ENCODE data around the gene HIVEP1. TPM values are rescaled to one million over a fixed set of nuclear protein-coding genes. Genes with fewer than 3 reads are reported as not detected.

The HIVEP1 gene
- total RNA-seq, 1 donor from 2014 or later: 21.5 TPM

DNA sequence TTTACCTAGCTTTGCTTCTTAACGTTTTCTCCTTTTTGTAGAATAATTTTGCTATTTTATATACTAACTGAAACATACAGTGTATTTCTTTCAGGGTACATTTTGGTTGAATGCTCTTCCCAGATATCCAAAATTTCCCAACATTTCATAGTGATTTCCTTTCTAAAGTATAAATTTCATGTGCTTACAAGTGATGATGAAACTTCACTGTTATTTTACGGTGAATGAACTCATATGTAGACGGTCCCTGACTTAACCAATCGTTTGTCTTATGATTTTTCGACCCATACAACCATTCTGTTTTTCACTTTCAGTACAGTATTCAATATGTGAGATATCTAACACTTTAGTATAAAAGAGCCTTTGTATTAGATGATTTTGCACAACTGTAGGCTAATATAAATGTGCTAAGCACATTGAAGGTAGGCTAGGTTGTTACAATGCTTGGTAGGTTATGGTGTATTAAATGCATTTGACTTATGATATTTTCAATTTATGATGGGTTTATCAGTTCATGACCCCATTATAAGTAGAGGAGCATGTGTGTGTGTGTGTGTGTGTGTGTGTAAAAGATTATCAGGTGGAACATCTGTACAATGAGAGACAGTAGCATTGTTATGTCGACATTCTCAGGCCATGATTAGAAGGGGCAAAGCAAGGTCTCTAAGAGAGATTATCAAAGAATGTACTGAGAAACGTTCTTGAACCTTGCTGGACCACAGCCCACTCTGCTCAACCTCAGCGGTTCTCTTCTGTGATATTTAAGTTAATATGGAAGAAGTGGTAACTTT lies 20.9 kb downstream of the HIVEP1 start:
- Mint-ChIP-seq H3K4me3 (no peak overlapping the region), H3K27me3 (ENCODE audit: low read depth) (no peaks in the 10 kb centered on the region), H3K9me3 (peaks cover 4% of the 10 kb centered on the region), H3K27ac (ENCODE audit: unreplicated experiment) (no peak overlapping the region), H3K36me3 (ENCODE audit: low read depth) (peaks cover 32% of the 10 kb centered on the region), H3K4me1 (peaks cover 21% of the 10 kb centered on the region)
- DNase-seq (ENCODE audit: low read depth, low spot score): no peak
- TF ChIP-seq, protein P1, sequence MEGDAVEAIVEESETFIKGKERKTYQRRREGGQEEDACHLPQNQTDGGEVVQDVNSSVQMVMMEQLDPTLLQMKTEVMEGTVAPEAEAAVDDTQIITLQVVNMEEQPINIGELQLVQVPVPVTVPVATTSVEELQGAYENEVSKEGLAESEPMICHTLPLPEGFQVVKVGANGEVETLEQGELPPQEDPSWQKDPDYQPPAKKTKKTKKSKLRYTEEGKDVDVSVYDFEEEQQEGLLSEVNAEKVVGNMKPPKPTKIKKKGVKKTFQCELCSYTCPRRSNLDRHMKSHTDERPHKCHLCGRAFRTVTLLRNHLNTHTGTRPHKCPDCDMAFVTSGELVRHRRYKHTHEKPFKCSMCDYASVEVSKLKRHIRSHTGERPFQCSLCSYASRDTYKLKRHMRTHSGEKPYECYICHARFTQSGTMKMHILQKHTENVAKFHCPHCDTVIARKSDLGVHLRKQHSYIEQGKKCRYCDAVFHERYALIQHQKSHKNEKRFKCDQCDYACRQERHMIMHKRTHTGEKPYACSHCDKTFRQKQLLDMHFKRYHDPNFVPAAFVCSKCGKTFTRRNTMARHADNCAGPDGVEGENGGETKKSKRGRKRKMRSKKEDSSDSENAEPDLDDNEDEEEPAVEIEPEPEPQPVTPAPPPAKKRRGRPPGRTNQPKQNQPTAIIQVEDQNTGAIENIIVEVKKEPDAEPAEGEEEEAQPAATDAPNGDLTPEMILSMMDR (conservative IDR thresholded peaks at IDR 0.05): no peak

DNA sequence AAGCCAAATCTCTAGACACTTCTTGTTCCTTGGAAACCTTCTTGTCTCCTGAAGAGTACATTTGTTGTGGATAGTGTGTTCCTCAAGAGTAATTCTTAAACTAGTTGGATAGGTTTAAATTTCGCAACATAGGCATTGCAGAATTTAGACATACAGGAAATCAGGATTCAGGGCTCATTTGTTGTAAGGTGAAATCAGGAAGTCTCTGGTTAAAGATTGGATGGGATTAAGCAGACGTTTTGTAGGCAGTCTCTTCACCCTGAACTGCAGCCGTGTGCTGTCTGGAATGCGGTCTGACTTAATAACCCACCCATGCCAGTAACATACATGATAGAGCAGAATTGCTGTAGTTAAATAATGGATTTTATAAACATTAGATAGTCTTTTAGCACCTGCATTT lies 21.7 kb downstream of the HIVEP1 start:
- Mint-ChIP-seq H3K27ac (ENCODE audit: unreplicated experiment) (no peak overlapping the region), H3K27me3 (ENCODE audit: low read depth) (no peaks in the 10 kb centered on the region), H3K4me3 (no peak overlapping the region), H3K9me3 (peaks cover 4% of the 10 kb centered on the region), H3K4me1 (peaks cover 21% of the 10 kb centered on the region), H3K36me3 (ENCODE audit: low read depth) (peaks cover 27% of the 10 kb centered on the region)
- TF ChIP-seq, protein P1 (conservative IDR thresholded peaks at IDR 0.05): no peak
- no peak for DNase-seq (ENCODE audit: low read depth, low spot score)

DNA sequence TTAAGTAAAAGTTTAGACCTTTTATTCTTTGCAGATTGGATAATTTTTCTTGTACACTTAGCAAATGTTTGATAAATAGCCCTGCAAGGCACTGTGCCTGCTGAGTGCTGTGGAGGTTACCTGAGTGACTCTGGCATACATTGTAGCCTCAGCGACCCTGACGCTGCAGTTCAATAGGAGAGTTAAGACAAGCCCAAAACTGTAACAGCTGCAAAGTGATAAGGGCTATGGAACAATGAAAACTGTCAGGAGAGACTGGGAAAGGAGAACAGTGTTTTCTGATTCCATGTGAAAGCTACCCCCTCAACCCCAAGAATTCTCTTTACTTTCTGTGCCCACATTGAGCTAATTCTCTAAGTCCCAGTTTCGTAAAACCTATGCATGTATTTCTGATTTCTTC lies 22.2 kb downstream of the HIVEP1 start:
- TF ChIP-seq, protein P1 (conservative IDR thresholded peaks at IDR 0.05): no peak
- Mint-ChIP-seq H3K27ac (ENCODE audit: unreplicated experiment) (no peak overlapping the region), H3K36me3 (ENCODE audit: low read depth) (peaks cover 21% of the 10 kb centered on the region), H3K4me3 (no peak overlapping the region), H3K9me3 (peaks cover 4% of the 10 kb centered on the region), H3K27me3 (ENCODE audit: low read depth) (no peaks in the 10 kb centered on the region), H3K4me1 (peaks cover 22% of the 10 kb centered on the region)
- DNase-seq (ENCODE audit: low read depth, low spot score): no peak

DNA sequence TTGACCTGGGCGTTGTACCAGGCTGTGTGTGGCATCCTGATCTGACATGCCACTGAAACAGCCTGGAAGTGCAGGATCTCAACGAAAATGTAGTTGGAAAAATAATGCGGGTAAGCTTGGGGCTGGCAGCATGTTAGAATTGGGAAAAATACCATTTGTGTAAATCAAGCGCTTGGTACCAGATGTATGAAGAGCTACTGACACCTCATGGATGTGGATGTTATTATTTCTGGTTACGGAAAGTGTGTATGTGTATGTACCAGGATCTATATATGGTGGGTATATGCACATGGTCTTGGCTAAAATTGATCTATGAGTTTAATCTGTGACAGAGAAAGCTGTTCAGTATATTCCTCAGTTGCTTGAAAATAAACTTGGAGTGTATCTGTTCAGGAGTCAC lies 22.7 kb downstream of the HIVEP1 start:
- H3K27me3 Mint-ChIP-seq (ENCODE audit: low read depth): no peaks in the 10 kb centered on the region
- peaks cover 4% of the 10 kb centered on the region for H3K9me3 Mint-ChIP-seq
- TF ChIP-seq, protein P1 (conservative IDR thresholded peaks at IDR 0.05): no peak
- DNase-seq (ENCODE audit: low read depth, low spot score): no peak
- peaks cover 27% of the 10 kb centered on the region for H3K4me1 Mint-ChIP-seq
- H3K4me3 Mint-ChIP-seq: no peak overlapping the region
- peaks cover 20% of the 10 kb centered on the region for H3K36me3 Mint-ChIP-seq (ENCODE audit: low read depth)
- no peak overlapping the region for H3K27ac Mint-ChIP-seq (ENCODE audit: unreplicated experiment)

DNA sequence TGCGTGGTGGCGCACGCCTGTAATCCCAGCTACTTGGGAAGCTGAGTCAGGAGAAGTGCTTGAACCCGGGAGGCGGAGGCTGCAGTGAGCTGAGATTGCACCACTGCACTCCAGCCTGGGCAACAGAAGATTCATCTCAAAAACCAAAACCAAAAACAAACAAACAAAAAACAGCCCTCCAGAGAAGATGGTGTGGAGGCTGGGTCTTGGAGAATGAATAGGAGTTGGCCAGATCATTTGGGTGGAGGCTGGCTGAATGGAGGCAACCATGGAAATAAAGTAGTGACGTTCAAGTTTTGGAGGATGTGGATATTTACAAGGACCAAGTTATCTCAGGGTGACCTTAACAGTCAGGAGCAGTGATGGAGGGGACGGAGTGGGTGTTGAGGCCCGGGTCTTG lies 24.7 kb downstream of the HIVEP1 start:
- peaks cover 31% of the 10 kb centered on the region for H3K4me1 Mint-ChIP-seq

More for the DNA sequence above, 24.7 kb downstream of the HIVEP1 start:
- peaks cover 13% of the 10 kb centered on the region for H3K36me3 Mint-ChIP-seq (ENCODE audit: low read depth)
- DNase-seq (ENCODE audit: low read depth, low spot score): no peak
- no peak overlapping the region for H3K4me3 Mint-ChIP-seq
- H3K9me3 Mint-ChIP-seq: no peaks in the 10 kb centered on the region
- TF ChIP-seq, protein P1 (conservative IDR thresholded peaks at IDR 0.05): no peak
- no peak overlapping the region for H3K27ac Mint-ChIP-seq (ENCODE audit: unreplicated experiment)
- H3K27me3 Mint-ChIP-seq (ENCODE audit: low read depth): no peaks in the 10 kb centered on the region

All from neural crest cell (in vitro differentiated cells).